K562 (cell line): Measurements from ENCODE around the gene KLK1.

Source experiments
- CTCF ChIP-seq, 3 experiments: IDR thresholded peaks in 2 of 3; conservative IDR thresholded peaks in 1 of 3; 2 replicates each; pipeline ENCODE4 v1.5.1; 2011 to 2012; ENCODE audit warnings: low read length in 3 of 3, mild to moderate bottlenecking in 3 of 3, control low read depth in 2 of 3, improper control_type of control experiment in 1 of 3, inconsistent platforms in 1 of 3, low read depth in 1 of 3, mixed read lengths in 1 of 3, moderate library complexity in 1 of 3; ENCODE audit not compliant: insufficient read depth in 2 of 3
- HNRNPUL1 ChIP-seq: fragments of 200-400 bp; formaldehyde crosslinking; IDR thresholded peaks from 2 replicates; pipeline ENCODE4 v1.6.1; 2017; ENCODE audit warnings: low read length
- TBP ChIP-seq: optimal IDR thresholded peaks from 2 replicates; pipeline ENCODE3; 2011; ENCODE audit warnings: low read depth, low read length, improper control_type of control experiment
- TCF7L2 ChIP-seq: fragments of 150-350 bp; IDR thresholded peaks from 2 replicates; pipeline ENCODE4 v1.6.1; 2016; ENCODE audit warnings: low read depth, mild to moderate bottlenecking, low read length, moderate library complexity
- ZBTB1 ChIP-seq: sonication (generic); formaldehyde crosslinking; IDR thresholded peaks from 2 replicates; pipeline ENCODE4 v1.8.1; 2023; ENCODE audit warnings: missing genetic modification reagents, low read depth, mild to moderate bottlenecking, borderline replicate concordance
- ZNF431 ChIP-seq: sonication (generic); formaldehyde crosslinking; IDR thresholded peaks from 2 replicates; pipeline ENCODE4 v1.8.0; 2022; ENCODE audit warnings: mild to moderate bottlenecking, missing genetic modification reagents
- TF ChIP-seq, protein P1 (sequence below), 2 experiments: fragments of 450-650 bp; IDR thresholded peaks; 2 replicates each; pipeline ENCODE4 v1.6.1; 2018; ENCODE audit warnings: mild to moderate bottlenecking in 2 of 2, low read depth in 1 of 2; ENCODE audit not compliant: partially characterized antibody in 2 of 2
- TF ChIP-seq, protein P2 (sequence below): sonication (generic); formaldehyde crosslinking; IDR thresholded peaks from 2 replicates; pipeline ENCODE4 v1.9.0; 2022; ENCODE audit warnings: mild to moderate bottlenecking, missing genetic modification reagents

- TF ChIP-seq HNRNPUL1 = no peak
- TF ChIP-seq TCF7L2 = no peak
- TF ChIP-seq, protein P1, sequence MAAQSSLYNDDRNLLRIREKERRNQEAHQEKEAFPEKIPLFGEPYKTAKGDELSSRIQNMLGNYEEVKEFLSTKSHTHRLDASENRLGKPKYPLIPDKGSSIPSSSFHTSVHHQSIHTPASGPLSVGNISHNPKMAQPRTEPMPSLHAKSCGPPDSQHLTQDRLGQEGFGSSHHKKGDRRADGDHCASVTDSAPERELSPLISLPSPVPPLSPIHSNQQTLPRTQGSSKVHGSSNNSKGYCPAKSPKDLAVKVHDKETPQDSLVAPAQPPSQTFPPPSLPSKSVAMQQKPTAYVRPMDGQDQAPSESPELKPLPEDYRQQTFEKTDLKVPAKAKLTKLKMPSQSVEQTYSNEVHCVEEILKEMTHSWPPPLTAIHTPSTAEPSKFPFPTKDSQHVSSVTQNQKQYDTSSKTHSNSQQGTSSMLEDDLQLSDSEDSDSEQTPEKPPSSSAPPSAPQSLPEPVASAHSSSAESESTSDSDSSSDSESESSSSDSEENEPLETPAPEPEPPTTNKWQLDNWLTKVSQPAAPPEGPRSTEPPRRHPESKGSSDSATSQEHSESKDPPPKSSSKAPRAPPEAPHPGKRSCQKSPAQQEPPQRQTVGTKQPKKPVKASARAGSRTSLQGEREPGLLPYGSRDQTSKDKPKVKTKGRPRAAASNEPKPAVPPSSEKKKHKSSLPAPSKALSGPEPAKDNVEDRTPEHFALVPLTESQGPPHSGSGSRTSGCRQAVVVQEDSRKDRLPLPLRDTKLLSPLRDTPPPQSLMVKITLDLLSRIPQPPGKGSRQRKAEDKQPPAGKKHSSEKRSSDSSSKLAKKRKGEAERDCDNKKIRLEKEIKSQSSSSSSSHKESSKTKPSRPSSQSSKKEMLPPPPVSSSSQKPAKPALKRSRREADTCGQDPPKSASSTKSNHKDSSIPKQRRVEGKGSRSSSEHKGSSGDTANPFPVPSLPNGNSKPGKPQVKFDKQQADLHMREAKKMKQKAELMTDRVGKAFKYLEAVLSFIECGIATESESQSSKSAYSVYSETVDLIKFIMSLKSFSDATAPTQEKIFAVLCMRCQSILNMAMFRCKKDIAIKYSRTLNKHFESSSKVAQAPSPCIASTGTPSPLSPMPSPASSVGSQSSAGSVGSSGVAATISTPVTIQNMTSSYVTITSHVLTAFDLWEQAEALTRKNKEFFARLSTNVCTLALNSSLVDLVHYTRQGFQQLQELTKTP (IDR thresholded peaks at IDR 0.05; ENCODE audit: low read depth in 1 of 2, partially characterized antibody in 2 of 2) = no peak
- TF ChIP-seq TBP = peak; percentile 69
- TF ChIP-seq, protein P2, sequence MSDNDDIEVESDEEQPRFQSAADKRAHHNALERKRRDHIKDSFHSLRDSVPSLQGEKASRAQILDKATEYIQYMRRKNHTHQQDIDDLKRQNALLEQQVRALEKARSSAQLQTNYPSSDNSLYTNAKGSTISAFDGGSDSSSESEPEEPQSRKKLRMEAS (CRISPR knock-in tag) = peak; percentile 83
- TF ChIP-seq CTCF (IDR thresholded peaks at IDR 0.05 in 2 of 3, conservative IDR thresholded peaks at IDR 0.05 in 1 of 3; ENCODE audit: insufficient read depth in 2 of 3, low read depth in 1 of 3, low read length in 3 of 3) = 0 out of 6 replicates have a peak, but pooled peaks of 1 of the 3 experiments have one; percentile 2
- TF ChIP-seq ZBTB1 (CRISPR knock-in tag) = no peak
- no peak for TF ChIP-seq ZNF431 (CRISPR knock-in tag)
Measured at GRCh38 chr19:50835785-50836542, 12.4 kb upstream of the KLK1 start.
